Neuronal stem cell (in vitro differentiated cells): ENCODE data around the gene ARFGAP1.

ENCODE experiments used
- DNase-seq: peaks from one replicate; pipeline ENCODE4 v3.0.0-alpha.2; 2013; ENCODE audit warnings: low spot score
- H2AFZ ChIP-seq: one replicate; pipeline ENCODE4 v1.6.1; 2013; ENCODE audit warnings: mild to moderate bottlenecking, low read length, inconsistent platforms
- H2AK5ac ChIP-seq: 2 replicates; pipeline ENCODE4 v1.6.1; 2013; ENCODE audit warnings: low read depth, mild to moderate bottlenecking, inconsistent platforms, low read length, moderate library complexity, mixed read lengths
- H2BK120ac ChIP-seq: 2 replicates; pipeline ENCODE4 v1.6.1; 2013; ENCODE audit warnings: low read depth, mild to moderate bottlenecking, inconsistent platforms, low read length, moderate library complexity, mixed read lengths
- H2BK12ac ChIP-seq: one replicate; pipeline ENCODE4 v1.6.1; 2013; ENCODE audit warnings: low read length, inconsistent platforms
- H2BK15ac ChIP-seq: 2 replicates; pipeline ENCODE4 v1.6.1; 2013; ENCODE audit warnings: mild to moderate bottlenecking, low read length, inconsistent platforms, mixed read lengths
- H2BK5ac ChIP-seq: one replicate; pipeline ENCODE4 v1.6.1; 2013; ENCODE audit warnings: inconsistent platforms, mild to moderate bottlenecking, low read length, moderate library complexity
- H3K14ac ChIP-seq: one replicate; pipeline ENCODE4 v1.6.1; 2013; ENCODE audit warnings: low read length, inconsistent platforms
- H3K18ac ChIP-seq: 2 replicates; pipeline ENCODE4 v1.6.1; 2013; ENCODE audit warnings: low read length, inconsistent platforms
- H3K23ac ChIP-seq: 2 replicates; pipeline ENCODE4 v1.6.1; 2013; ENCODE audit warnings: low read depth, mild to moderate bottlenecking, mixed read lengths, low read length, inconsistent platforms; ENCODE audit not compliant: poor library complexity
- H3K27ac ChIP-seq: replicated peaks from 3 replicates; pipeline ENCODE4 v1.5.1; 2013; ENCODE audit warnings: low read length, inconsistent platforms
- H3K27me3 ChIP-seq, 3 experiments: 2 replicates each; pipeline ENCODE4 v1.6.1; 2013; ENCODE audit warnings: low read length in 3 of 3, mild to moderate bottlenecking in 2 of 3, inconsistent platforms in 1 of 3, low read depth in 1 of 3, mixed read lengths in 1 of 3, moderate library complexity in 1 of 3; ENCODE audit not compliant: control insufficient read depth in 3 of 3, insufficient read depth in 3 of 3
- H3K36me3 ChIP-seq, 2 donors: replicated peaks in 1 of 2; 2 replicates each; pipeline ENCODE4 v1.6.1; 2013; ENCODE audit warnings: low read length in 2 of 2; ENCODE audit not compliant: control insufficient read depth in 2 of 2, insufficient read depth in 2 of 2
- H3K4ac ChIP-seq: 2 replicates; pipeline ENCODE4 v1.6.1; 2013; ENCODE audit warnings: inconsistent platforms, mild to moderate bottlenecking, low read length, moderate library complexity
- H3K4me1 ChIP-seq, 2 donors: 1 replicate in 1 of 2; 2 replicates in 1 of 2; pipeline ENCODE4 v1.6.1; 2013; ENCODE audit warnings: low read length in 2 of 2, low read depth in 1 of 2; ENCODE audit not compliant: control insufficient read depth in 2 of 2, insufficient read depth in 1 of 2
- H3K4me2 ChIP-seq: one replicate; pipeline ENCODE4 v1.6.1; 2013; ENCODE audit warnings: mild to moderate bottlenecking, low read length, inconsistent platforms; ENCODE audit not compliant: insufficient read depth, poor library complexity, severe bottlenecking
- H3K4me3 ChIP-seq, 2 donors: 2 replicates each; pipeline ENCODE4 v1.5.1; 2013; ENCODE audit warnings: low read length in 2 of 2, mild to moderate bottlenecking in 2 of 2, inconsistent platforms in 1 of 2, moderate library complexity in 1 of 2
- H3K79me1 ChIP-seq: one replicate; pipeline ENCODE4 v1.6.1; 2013; ENCODE audit warnings: low read depth, mild to moderate bottlenecking, inconsistent platforms, low read length, moderate library complexity
- H3K9ac ChIP-seq: one replicate; pipeline ENCODE4 v1.6.1; 2013; ENCODE audit warnings: mild to moderate bottlenecking, low read depth, low read length, inconsistent platforms; ENCODE audit not compliant: poor library complexity
- H3K9me3 ChIP-seq, 2 donors: replicated peaks in 1 of 2; 2 replicates each; pipeline versions ENCODE3 to v1.6.1; 2013; ENCODE audit warnings: low read length in 2 of 2, mild to moderate bottlenecking in 2 of 2, inconsistent platforms in 1 of 2, low read depth in 1 of 2, mixed read lengths in 1 of 2, moderate library complexity in 1 of 2; ENCODE audit not compliant: control insufficient read depth in 2 of 2, insufficient read depth in 1 of 2
- H4K8ac ChIP-seq: one replicate; pipeline ENCODE4 v1.6.1; 2013; ENCODE audit warnings: low read depth, mild to moderate bottlenecking, inconsistent platforms, low read length, moderate library complexity
- H4K91ac ChIP-seq: one replicate; pipeline ENCODE4 v1.6.1; 2013; ENCODE audit warnings: low read length, low read depth, mild to moderate bottlenecking, inconsistent platforms; ENCODE audit not compliant: poor library complexity
- WGBS, 2 donors: extraction: QIAGEN DNeasy Blood & Tissue Kit; methylation state at CpG; one replicate each; pipeline ENCODE4 v1.1.7; 2013; ENCODE audit warnings: missing lambda C conversion rate in 2 of 2, mixed read lengths in 1 of 2; ENCODE audit not compliant: insufficient read length in 2 of 2, insufficient replicate concordance in 1 of 2; ENCODE audit errors: extremely low coverage in 2 of 2; 5-methylcytosine and 5-hydroxymethylcytosine counted together

ARFGAP1 gene

GRCh38 chr20:63328026-63328700 is 55.5 kb downstream of the ARFGAP1 start:
- Histone ChIP-seq H3K9ac (peak overlapping the region; percentile 53), H3K18ac (peak overlapping the region; percentile 88), H4K91ac (no peak overlapping the region), H3K4me3 (no peak overlapping the region), H3K27me3 (peaks cover 0 to 7% (median 0%) of the 10 kb centered on the region in 3 experiments), H2AFZ (no peak overlapping the region), H2BK12ac (peak overlapping the region; percentile 49), H3K4ac (peak overlapping the region; percentile 56), H4K8ac (no peak overlapping the region), H2BK5ac (peak overlapping the region; percentile 63), H2BK120ac (peak overlapping the region; percentile 76), H3K4me1 (peaks cover under 1 to 8% of the 10 kb centered on the region in 2 donors), H3K36me3 (no peaks in the 10 kb centered on the region), H3K79me1 (no peaks in the 10 kb centered on the region), H3K4me2 (no peak overlapping the region), H2AK5ac (peak overlapping the region; percentile 79), H3K9me3 (peaks cover 5 to 7% of the 10 kb centered on the region in 2 donors), H2BK15ac (peak overlapping the region; percentile 38), H3K27ac (no peak overlapping the region), H3K23ac (peak overlapping the region; percentile 47), H3K14ac (peak overlapping the region; percentile 43)
- DNase-seq: no peak
- no CpG with 5 or more reads among the region's 20 CpGs for WGBS, 2 donors

- peak overlapping the region; percentile 76 for H2BK120ac ChIP-seq
- H2AFZ ChIP-seq: no peak overlapping the region
- peak overlapping the region; percentile 46 for H2BK12ac ChIP-seq
- H3K4me3 ChIP-seq: no peak overlapping the region
- H3K18ac ChIP-seq: peak overlapping the region; percentile 44
- H3K9ac ChIP-seq: peak overlapping the region; percentile 9
- H3K27ac ChIP-seq: no peak overlapping the region
- H4K91ac ChIP-seq: no peak overlapping the region
- no peak for DNase-seq
- H3K9me3 ChIP-seq: peaks cover 5 to 7% of the 10 kb centered on the region in 2 donors
- no peak overlapping the region for H2BK5ac ChIP-seq
- no CpG with 5 or more reads among the region's 21 CpGs for WGBS, 2 donors
- peak overlapping the region; percentile 43 for H3K14ac ChIP-seq
- peaks cover 0 to 2% (median 0%) of the 10 kb centered on the region in 3 experiments for H3K27me3 ChIP-seq
- H3K36me3 ChIP-seq: no peaks in the 10 kb centered on the region
- H3K4me1 ChIP-seq: peaks cover 0 to 8% of the 10 kb centered on the region in 2 donors
- H2BK15ac ChIP-seq: no peak overlapping the region
- H3K79me1 ChIP-seq: no peaks in the 10 kb centered on the region
- no peak overlapping the region for H4K8ac ChIP-seq
- peak overlapping the region; percentile 25 for H3K23ac ChIP-seq
- no peak overlapping the region for H3K4ac ChIP-seq
- H2AK5ac ChIP-seq: peak overlapping the region; percentile 86
- H3K4me2 ChIP-seq: no peak overlapping the region
Measured at GRCh38 chr20:63328718-63329275, 56.2 kb downstream of the ARFGAP1 start.

GRCh38 chr20:63329331-63330083 is 56.9 kb downstream of the ARFGAP1 start:
- Histone ChIP-seq H3K9ac (no peak overlapping the region), H3K4me2 (no peak overlapping the region), H3K4me1 (peaks cover 0 to 8% of the 10 kb centered on the region in 2 donors), H3K27me3 (no peaks in the 10 kb centered on the region), H3K4ac (no peak overlapping the region), H3K18ac (peak overlapping the region; percentile 71), H3K36me3 (no peaks in the 10 kb centered on the region), H3K79me1 (no peaks in the 10 kb centered on the region), H3K9me3 (peaks cover 5 to 7% of the 10 kb centered on the region in 2 donors), H2BK15ac (peak overlapping the region; percentile 96), H4K8ac (no peak overlapping the region), H3K23ac (no peak overlapping the region), H2BK5ac (no peak overlapping the region), H2BK120ac (peak overlapping the region; percentile 81), H3K14ac (no peak overlapping the region), H3K27ac (no peak overlapping the region), H3K4me3 (no peak overlapping the region), H2AFZ (no peak overlapping the region), H2AK5ac (peak overlapping the region; percentile 94), H4K91ac (no peak overlapping the region), H2BK12ac (peak overlapping the region; percentile 46)
- DNase-seq: no peak
- no CpG with 5 or more reads among the region's 18 CpGs for WGBS, 2 donors
